GM10248 (cell line): ENCODE measurements around the gene SCN8A.
"Not testable (repeated sequence)": the region's sequence is repeated elsewhere in the genome, so short reads cannot be mapped to it uniquely, and the experiment has no call there.

ENCODE experiments used
- CTCF ChIA-PET: fragments of 300-600 bp; sonication (Branson Sonifier 250); formaldehyde crosslinking; extraction: SDS; loops from one replicate; lab custom pipeline; 2021; ENCODE audit warnings: antibody characterized with exemption; lab: Yijun Ruan, JAX
- POLR2A ChIA-PET: fragments of 350-650 bp; sonication (Branson Sonifier 250); formaldehyde crosslinking; extraction: SDS; loops from one replicate; lab custom pipeline; 2020; ENCODE audit warnings: antibody characterized with exemption; lab: Yijun Ruan, JAX
- DNase-seq: peaks from one replicate; pipeline ENCODE4 v3.0.0; 2012; ENCODE audit errors: extremely low spot score
- TF ChIP-seq, protein P1 (sequence below): IDR thresholded peaks from 2 replicates; pipeline ENCODE4 v1.5.1; 2012; ENCODE audit warnings: mild to moderate bottlenecking, low read depth; ENCODE audit errors: extremely low read depth, missing control alignments, control extremely low read depth

The SCN8A gene

DNA sequence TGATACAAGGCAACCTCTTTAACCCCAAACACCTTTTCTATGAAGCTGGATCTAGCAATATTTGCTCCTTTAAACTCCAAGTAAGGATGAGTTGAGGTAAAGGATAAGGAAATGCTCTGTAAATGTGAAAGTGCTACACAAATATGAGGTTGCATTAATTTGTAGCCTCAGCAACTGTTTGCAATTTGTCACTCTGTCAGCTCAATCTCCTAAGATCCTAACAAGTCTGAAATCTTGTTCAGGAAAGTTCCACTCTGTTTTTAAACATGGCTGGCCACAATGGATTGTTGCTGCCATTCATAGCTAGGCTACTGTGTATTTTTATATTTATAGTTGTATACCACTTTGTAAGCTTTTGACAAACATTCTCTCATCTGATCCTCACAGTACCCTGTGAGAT, 51.3 kb downstream of the SCN8A start:
- ChIA-PET CTCF (interaction anchor here (1.0 kb wide), 1 partner anchor 13 kb away, joined by 3 read pairs; no protein-coding TSS in a partner anchor), POLR2A (no interaction called here)
- DNase-seq = no peak
- TF ChIP-seq, protein P1, sequence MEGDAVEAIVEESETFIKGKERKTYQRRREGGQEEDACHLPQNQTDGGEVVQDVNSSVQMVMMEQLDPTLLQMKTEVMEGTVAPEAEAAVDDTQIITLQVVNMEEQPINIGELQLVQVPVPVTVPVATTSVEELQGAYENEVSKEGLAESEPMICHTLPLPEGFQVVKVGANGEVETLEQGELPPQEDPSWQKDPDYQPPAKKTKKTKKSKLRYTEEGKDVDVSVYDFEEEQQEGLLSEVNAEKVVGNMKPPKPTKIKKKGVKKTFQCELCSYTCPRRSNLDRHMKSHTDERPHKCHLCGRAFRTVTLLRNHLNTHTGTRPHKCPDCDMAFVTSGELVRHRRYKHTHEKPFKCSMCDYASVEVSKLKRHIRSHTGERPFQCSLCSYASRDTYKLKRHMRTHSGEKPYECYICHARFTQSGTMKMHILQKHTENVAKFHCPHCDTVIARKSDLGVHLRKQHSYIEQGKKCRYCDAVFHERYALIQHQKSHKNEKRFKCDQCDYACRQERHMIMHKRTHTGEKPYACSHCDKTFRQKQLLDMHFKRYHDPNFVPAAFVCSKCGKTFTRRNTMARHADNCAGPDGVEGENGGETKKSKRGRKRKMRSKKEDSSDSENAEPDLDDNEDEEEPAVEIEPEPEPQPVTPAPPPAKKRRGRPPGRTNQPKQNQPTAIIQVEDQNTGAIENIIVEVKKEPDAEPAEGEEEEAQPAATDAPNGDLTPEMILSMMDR = no peak

GRCh38 chr12:51643951-51644350, 52.9 kb downstream of the SCN8A start:
- TF ChIP-seq, protein P1 = no peak

GRCh38 chr12:51644691-51645090, 53.7 kb downstream of the SCN8A start:
- POLR2A ChIA-PET, CTCF ChIA-PET, DNase-seq: not testable (repeated sequence)

More at GRCh38 chr12:51643951-51644350, 52.9 kb downstream of the SCN8A start:
- ChIA-PET CTCF (no interaction called here), POLR2A (no interaction called here)
- DNase-seq = no peak

DNA sequence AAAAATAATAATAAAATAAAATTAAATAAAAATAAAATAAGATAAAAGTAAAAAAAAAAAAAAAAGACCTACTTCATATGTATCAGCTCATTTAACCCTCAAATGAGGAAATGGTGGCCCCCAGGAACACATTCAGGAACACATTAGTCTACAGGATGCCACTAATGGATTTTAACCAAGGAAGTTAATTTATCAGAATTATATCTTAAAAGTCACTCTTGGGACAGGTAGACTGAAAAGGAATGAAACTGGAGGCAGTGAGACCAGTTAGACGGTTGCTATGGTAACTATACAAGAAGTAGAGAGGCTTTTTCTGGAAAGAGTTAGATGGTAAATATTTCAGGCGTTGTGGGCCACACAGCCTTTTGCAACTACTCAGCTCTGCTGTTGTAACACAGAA, 54.9 kb downstream of the SCN8A start:
- DNase-seq = no peak
- TF ChIP-seq, protein P1 = no peak
- ChIA-PET CTCF (no interaction called here), POLR2A (no interaction called here)

DNA sequence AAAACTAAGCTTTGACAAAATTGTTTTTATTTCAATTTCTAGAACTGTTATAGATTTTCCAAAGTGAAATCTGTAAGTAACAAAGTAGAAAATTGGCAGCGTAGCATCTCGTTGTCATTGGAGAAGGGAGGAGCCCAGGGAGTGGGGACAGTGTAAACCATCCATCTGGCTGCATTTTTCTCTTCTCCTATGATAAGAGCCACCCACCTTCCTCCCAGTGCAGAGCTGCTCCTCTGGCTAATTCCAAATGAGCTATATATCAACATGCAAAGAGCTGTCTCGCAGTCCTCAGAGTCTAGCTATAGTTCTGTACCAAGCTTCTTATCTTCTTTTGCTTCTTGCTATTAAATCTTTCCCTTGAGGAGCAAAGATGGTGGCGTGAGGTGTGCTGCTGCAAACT, 56.6 kb downstream of the SCN8A start:
- TF ChIP-seq, protein P1 = no peak
- no peak for DNase-seq
- POLR2A ChIA-PET = no interaction called here
- CTCF ChIA-PET = interaction anchor here (1.3 kb wide), 1 partner anchor 22 kb away, joined by 3 read pairs; no protein-coding TSS in a partner anchor

GRCh38 chr12:51653431-51653830, 62.4 kb downstream of the SCN8A start:
- no peak for DNase-seq
- TF ChIP-seq, protein P1 = no peak
- CTCF ChIA-PET = interaction anchor here (0.9 to 1.7 kb wide), 2 partner anchors 16 to 31 kb away, joined by 3 to 5 read pairs; no protein-coding TSS in a partner anchor
- POLR2A ChIA-PET = no interaction called here

GRCh38 chr12:51661199-51661598, 70.2 kb downstream of the SCN8A start:
- TF ChIP-seq, protein P1 = no peak
- ChIA-PET POLR2A (no interaction called here), CTCF (no interaction called here)
- DNase-seq = no peak
